Ramos (cell line): ENCODE data around the gene ZNF391.
"Not testable (repeated sequence)": the region's sequence is repeated elsewhere in the genome, so short reads cannot be mapped to it uniquely, and the experiment has no call there.

Source experiments
- in situ Hi-C: fragments of 300-500 bp; cut with MboI; formaldehyde crosslinking; loops from one replicate; pipeline ENCODE4 v1.14.3; 2022; ENCODE audit warnings: low sequenced_read_pairs; ENCODE audit not compliant: unreplicated experiment

Gene ZNF391

DNA sequence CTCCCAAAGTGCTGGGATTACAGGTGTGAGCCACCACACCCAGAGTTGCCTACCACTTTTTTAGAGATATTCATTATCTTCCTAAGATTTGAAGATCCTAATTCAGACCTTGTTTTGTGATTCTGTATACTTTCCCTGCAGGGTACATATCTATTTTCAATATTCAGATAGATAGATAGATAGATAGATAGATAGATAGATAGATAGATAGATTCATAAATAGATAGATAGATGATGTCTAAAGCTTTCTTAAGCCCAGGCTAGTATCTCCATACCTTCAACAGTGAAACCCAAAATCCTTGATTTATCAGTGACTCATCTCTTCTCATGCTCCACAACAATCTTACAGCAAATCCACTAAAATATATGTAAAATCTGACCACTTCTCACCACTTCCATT, 30.8 kb downstream of the ZNF391 start:
- in situ Hi-C loops = no loop called here

DNA sequence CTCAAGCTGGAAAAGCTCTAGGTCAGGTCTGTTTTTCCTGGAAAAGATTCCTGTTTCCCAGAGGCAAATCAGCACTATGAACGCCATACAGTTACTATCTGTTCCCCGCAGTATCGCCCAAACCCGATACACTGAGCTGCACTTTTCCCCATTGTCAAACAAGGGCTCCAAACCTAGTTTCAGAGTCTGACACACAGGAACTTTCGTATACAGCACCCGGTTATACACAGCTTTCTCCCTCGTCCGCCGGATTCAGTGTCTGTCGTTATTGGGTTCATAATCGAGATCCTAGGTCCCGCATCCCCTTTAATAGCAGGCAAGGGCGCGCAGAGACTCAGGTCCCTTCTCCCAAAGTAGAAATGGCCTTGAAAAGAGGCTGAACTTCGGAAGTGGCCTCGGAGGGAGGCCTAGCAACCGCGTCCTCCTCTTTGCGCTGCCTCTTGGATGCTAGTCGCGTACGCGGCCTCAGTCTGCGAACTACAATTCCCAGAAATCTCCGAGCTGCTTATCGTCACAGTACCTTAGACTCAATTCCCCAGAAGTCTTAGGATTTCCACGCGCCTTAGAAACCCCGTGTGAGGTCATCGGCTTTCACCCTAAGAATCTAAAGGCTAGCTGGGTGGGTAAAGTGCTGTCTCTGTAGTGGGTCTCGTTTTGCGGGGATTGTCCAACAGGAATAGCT, 34.2 kb downstream of the ZNF391 start:
- in situ Hi-C loops = no loop called here

DNA sequence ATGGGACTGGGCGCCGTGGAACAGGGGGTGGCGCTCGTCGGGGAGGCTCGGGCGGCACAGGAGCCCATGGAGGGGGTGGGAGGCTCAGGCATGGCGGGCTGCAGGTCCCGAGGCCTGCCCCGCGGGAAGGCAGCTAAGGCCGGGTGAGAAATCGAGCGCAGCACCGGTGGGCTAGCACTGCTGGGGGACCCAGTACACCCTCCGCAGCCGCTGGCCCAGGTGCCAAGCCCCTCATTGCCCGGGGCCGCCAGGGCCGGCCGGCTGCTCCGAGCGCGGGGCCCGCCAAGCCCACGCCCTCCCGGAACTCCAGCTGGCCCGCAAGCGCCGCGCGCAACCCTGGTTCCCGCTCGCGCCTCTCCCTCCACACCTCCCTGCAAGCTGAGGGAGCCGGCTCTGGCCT, 36.3 kb downstream of the ZNF391 start:
- in situ Hi-C loops = not testable (repeated sequence)

GRCh38 chr6:27426045-27426620, 37.6 kb downstream of the ZNF391 start:
- in situ Hi-C loops = no loop called here

- in situ Hi-C loops = no loop called here
Observed at GRCh38 chr6:27428502-27428901, 39.9 kb downstream of the ZNF391 start.

DNA sequence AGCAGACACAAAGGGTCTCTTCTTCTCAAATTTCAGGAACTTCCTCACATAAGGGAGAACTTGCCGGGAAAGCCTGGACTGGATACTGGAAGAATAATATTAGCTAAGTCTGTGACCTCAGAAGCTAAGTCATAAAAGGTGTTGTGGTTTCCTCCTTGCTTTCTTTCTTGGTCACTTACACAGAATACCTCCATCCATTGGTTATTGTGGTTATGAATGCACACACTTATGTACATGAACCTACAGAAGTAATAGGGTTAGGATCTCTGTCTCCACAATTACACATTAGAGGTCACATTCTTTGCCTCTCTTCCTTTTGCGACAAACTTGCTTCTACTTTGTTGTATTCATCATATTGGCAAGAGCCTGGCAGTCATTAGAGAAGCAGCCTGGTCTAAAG, 40.4 kb downstream of the ZNF391 start:
- in situ Hi-C loops = no loop called here

- in situ Hi-C loops = no loop called here
Observed at GRCh38 chr6:27433714-27434113, 45.2 kb downstream of the ZNF391 start.

GRCh38 chr6:27439371-27439770, 50.8 kb downstream of the ZNF391 start:
- in situ Hi-C loops = no loop called here

DNA sequence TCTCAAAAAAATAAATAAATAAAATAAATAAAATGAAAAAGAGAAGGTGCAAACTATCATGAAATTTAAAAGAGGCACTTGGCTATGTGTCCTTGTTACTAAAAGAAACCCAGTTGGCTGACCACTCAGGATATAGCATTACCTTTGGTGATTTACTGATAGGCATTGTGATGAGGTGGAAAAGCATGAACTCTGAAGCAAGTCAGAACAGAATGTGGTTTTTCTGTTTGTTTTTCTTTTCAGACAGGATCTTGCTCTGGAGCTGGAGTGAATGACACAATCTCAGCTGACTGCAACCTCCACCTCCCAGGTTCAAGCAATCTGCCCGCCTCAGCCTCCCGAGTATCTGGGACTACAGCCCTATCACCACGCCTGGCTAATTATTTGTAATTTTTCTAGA, 52.4 kb downstream of the ZNF391 start:
- in situ Hi-C loops = no loop called here

GRCh38 chr6:27442932-27443331, 54.4 kb downstream of the ZNF391 start:
- in situ Hi-C loops = no loop called here

- in situ Hi-C loops = no loop called here
Observed at GRCh38 chr6:27448456-27448855, 59.9 kb downstream of the ZNF391 start.

GRCh38 chr6:27451660-27452390, 63.3 kb downstream of the ZNF391 start:
- in situ Hi-C loops = loop anchor here (25.0 kb wide), 1 partner anchor 460 kb away; the partner anchor contains the start of gene OR2B2

GRCh38 chr6:27452496-27452897, 63.9 kb downstream of the ZNF391 start:
- in situ Hi-C loops = loop anchor here (25.0 kb wide), 1 partner anchor 460 kb away; the partner anchor contains the start of gene OR2B2
